RWPE1 (cell line): ENCODE data around the gene TDRD12.

Experiments
- CTCF ChIA-PET: fragments of 350-600 bp; sonication (Branson Sonifier 250); formaldehyde crosslinking; extraction: SDS; loops from one replicate; lab custom pipeline; 2021; lab: Yijun Ruan, JAX
- POLR2A ChIA-PET: fragments of 400-600 bp; formaldehyde crosslinking; extraction: SDS; loops from one replicate; lab custom pipeline; 2020; ENCODE audit warnings: antibody characterized with exemption; ENCODE audit not compliant: low non-redundant PET; lab: Yijun Ruan, JAX
- DNase-seq: peaks from one replicate; pipeline ENCODE4 v3.0.0; 2012; ENCODE audit warnings: low spot score
- H3K27ac ChIP-seq: fragments of 450-650 bp; 2 replicates; pipeline ENCODE4 v1.5.1; 2017
- CTCF ChIP-seq: fragments of 450-650 bp; conservative IDR thresholded peaks from 2 replicates; pipeline ENCODE4 v1.5.1; 2017; ENCODE audit warnings: low read depth, mild to moderate bottlenecking

TDRD12 gene

GRCh38 chr19:32858559-32858958 is 139.0 kb downstream of the TDRD12 start:
- POLR2A ChIA-PET: no interaction called here
- no peak for TF ChIP-seq CTCF
- CTCF ChIA-PET: no interaction called here
- DNase-seq: no peak
- no peak overlapping the region for H3K27ac ChIP-seq

- TF ChIP-seq CTCF: no peak
- DNase-seq: no peak
- POLR2A ChIA-PET: no interaction called here
- CTCF ChIA-PET: no interaction called here
- H3K27ac ChIP-seq: no peak overlapping the region
Observed at GRCh38 chr19:32859591-32859990, 140.0 kb downstream of the TDRD12 start.

- POLR2A ChIA-PET: no interaction called here
Observed at GRCh38 chr19:32861596-32861995, 142.0 kb downstream of the TDRD12 start.

GRCh38 chr19:32862173-32862572 is 142.6 kb downstream of the TDRD12 start:
- CTCF ChIA-PET: no interaction called here
- POLR2A ChIA-PET: no interaction called here
- no peak for TF ChIP-seq CTCF
- DNase-seq: no peak
- H3K27ac ChIP-seq: no peak overlapping the region

More at GRCh38 chr19:32861596-32861995, 142.0 kb downstream of the TDRD12 start:
- TF ChIP-seq CTCF: no peak
- CTCF ChIA-PET: no interaction called here
- DNase-seq: no peak
- no peak overlapping the region for H3K27ac ChIP-seq

- POLR2A ChIA-PET: no interaction called here
- TF ChIP-seq CTCF: no peak
Observed at GRCh38 chr19:32862741-32863140, 143.2 kb downstream of the TDRD12 start.

GRCh38 chr19:32863301-32863700 is 143.7 kb downstream of the TDRD12 start:
- CTCF ChIA-PET: no interaction called here
- no peak overlapping the region for H3K27ac ChIP-seq
- no peak for DNase-seq
- TF ChIP-seq CTCF: no peak
- POLR2A ChIA-PET: no interaction called here

More at GRCh38 chr19:32862741-32863140, 143.2 kb downstream of the TDRD12 start:
- no peak overlapping the region for H3K27ac ChIP-seq
- DNase-seq: no peak
- CTCF ChIA-PET: no interaction called here

GRCh38 chr19:32863841-32864240 is 144.3 kb downstream of the TDRD12 start:
- CTCF ChIA-PET: no interaction called here
- no peak for DNase-seq
- POLR2A ChIA-PET: no interaction called here
- H3K27ac ChIP-seq: no peak overlapping the region
- no peak for TF ChIP-seq CTCF
